ENCODE data around the gene RBM41. TPM values are rescaled to one million over a fixed set of nuclear protein-coding genes. Genes with fewer than 3 reads are reported as not detected.

The RBM41 gene
- total and polyA plus RNA-seq, 9 of the 15 experiments (the other 6 are each of a cell fraction or from before 2014, with no cell fraction given), result 11.6 to 51.8 (median 27.9) TPM

- TF ChIP-seq RFX5 (IDR thresholded peaks at IDR 0.05; ENCODE audit: low read depth, low read length), result no peak
- no peak for TF ChIP-seq PTBP1 (IDR thresholded peaks at IDR 0.05; ENCODE audit: low read depth, low read length)
- TF ChIP-seq ZNF316 (IDR thresholded peaks at IDR 0.05), result peak; percentile 97
- peak; percentile 64; the same call in 1 of the 2 replicates for TF ChIP-seq FOSL1 (tag; conservative IDR thresholded peaks at IDR 0.05)
- no peak for TF ChIP-seq ZNF436 (CRISPR knock-in tag; IDR thresholded peaks at IDR 0.05)
- no peak for TF ChIP-seq THAP12 (CRISPR knock-in tag; IDR thresholded peaks at IDR 0.05)
- no peak for TF ChIP-seq ZNF354B (CRISPR knock-in tag; IDR thresholded peaks at IDR 0.05)
- TF ChIP-seq ZNF121 (CRISPR knock-in tag; conservative IDR thresholded peaks at IDR 0.05), result no peak
- TF ChIP-seq KLF10 (CRISPR knock-in tag; IDR thresholded peaks at IDR 0.05), result no peak
- peak; percentile 7; the same call in 1 of the 2 replicates for TF ChIP-seq ATF3 (IDR thresholded peaks at IDR 0.05)
- TF ChIP-seq ATF3 (CRISPR knock-in tag; conservative IDR thresholded peaks at IDR 0.05), result no peak
- no peak for TF ChIP-seq ZFP1 (CRISPR knock-in tag; IDR thresholded peaks at IDR 0.05)
- TF ChIP-seq CSDE1 (IDR thresholded peaks at IDR 0.05), result no peak
- TF ChIP-seq NFIC (IDR thresholded peaks at IDR 0.05), result no peak
- TF ChIP-seq ZNF444 (CRISPR knock-in tag; IDR thresholded peaks at IDR 0.05), result no peak
- TF ChIP-seq NONO (IDR thresholded peaks at IDR 0.05; ENCODE audit: low read depth in 2 of 2, low read length in 1 of 2), result no peak
- no peak for TF ChIP-seq NR4A1 (CRISPR knock-in tag; IDR thresholded peaks at IDR 0.05)
- no peak for TF ChIP-seq NR4A1 (tag; IDR thresholded peaks at IDR 0.05)
- no peak for TF ChIP-seq CAMTA2 (CRISPR knock-in tag; conservative IDR thresholded peaks at IDR 0.05)
- no peak for TF ChIP-seq ID3 (CRISPR knock-in tag; IDR thresholded peaks at IDR 0.05)
- TF ChIP-seq ID3 (tag; IDR thresholded peaks at IDR 0.05), result no peak
- no peak for TF ChIP-seq SUPT5H (IDR thresholded peaks at IDR 0.05)
- no peak for TF ChIP-seq GABPA (tag; conservative IDR thresholded peaks at IDR 0.05; ENCODE audit: low read depth)
- TF ChIP-seq ELF2 (CRISPR knock-in tag; IDR thresholded peaks at IDR 0.05), result no peak
- TF ChIP-seq PHB (CRISPR knock-in tag; IDR thresholded peaks at IDR 0.05), result no peak
- TF ChIP-seq MECOM (CRISPR knock-in tag; IDR thresholded peaks at IDR 0.05), result no peak
- no peak for TF ChIP-seq ATF4 (CRISPR knock-in tag; IDR thresholded peaks at IDR 0.05)
- no peak for TF ChIP-seq ELF4 (CRISPR knock-in tag; IDR thresholded peaks at IDR 0.05)
- TF ChIP-seq TFE3 (CRISPR knock-in tag; IDR thresholded peaks at IDR 0.05), result no peak
Observed at GRCh38 chrX:107135965-107136307, 17.3 kb upstream of the RBM41 start (continued).

All from K562 (cell line).